ENCODE data around the gene CD200R1L. TPM values are rescaled to one million over a fixed set of nuclear protein-coding genes. Genes with fewer than 3 reads are reported as not detected.

CD200R1L gene
- total and polyA plus RNA-seq, 2 of the 13 experiments (the other 11 are each of a cell fraction or from before 2014, with no cell fraction given), result not detected

GRCh38 chr3:112845772-112846171 is 892 bp downstream of the CD200R1L start:
- TF ChIP-seq TBP (CRISPR knock-in tag; IDR thresholded peaks at IDR 0.05), result no peak
- TF ChIP-seq STAG1 (CRISPR knock-in tag; IDR thresholded peaks at IDR 0.05), result no peak
- no peak for TF ChIP-seq ZNF34 (CRISPR knock-in tag; IDR thresholded peaks at IDR 0.05; ENCODE audit: borderline replicate concordance)
- Histone ChIP-seq H4K20me1 (ENCODE audit: insufficient read depth, low read length) (no peaks in the 10 kb centered on the region), H3K79me2 (ENCODE audit: insufficient read depth, low read length) (no peaks in the 10 kb centered on the region), H3K27ac (ENCODE audit: extremely low read length, insufficient read depth, low read length) (no peak overlapping the region), H3K9me3 (ENCODE audit: low read length) (0 out of 2 replicates have a peak, but pooled peaks cover 2% of the 10 kb centered on the region), H2AFZ (ENCODE audit: low read length) (no peak overlapping the region), H3K9ac (ENCODE audit: insufficient read depth, low read depth, low read length) (no peak overlapping the region), H3K36me3 (replicated peaks in 1 of 2; ENCODE audit: control insufficient read depth in 1 of 2, insufficient read depth in 2 of 2, low read length in 2 of 2) (no peaks in the 10 kb centered on the region), H3K4me3 (replicated peaks in 1 of 3; ENCODE audit: insufficient read depth in 1 of 3, low read depth in 2 of 3, low read length in 3 of 3) (no peak overlapping the region), H3K4me2 (ENCODE audit: low read depth, low read length) (no peak overlapping the region), H3K4me1 (ENCODE audit: insufficient read depth, low read length) (no peaks in the 10 kb centered on the region), H3K27me3 (ENCODE audit: control insufficient read depth in 1 of 2, insufficient read depth in 2 of 2, low read length in 2 of 2) (no peaks in the 10 kb centered on the region)
- in situ Hi-C loops (cut with HindIII; ENCODE audit: extremely low pct_ligation_motif_present, low pct_unique_long_range_greater_than_20kb) (no loop called here), intact Hi-C loops (cut with micrococcal nuclease; ENCODE audit: unreplicated experiment) (no loop called here)
- 3% methylated on average over 1 of the region's 1 CpG for whole genome bisulfite sequencing (ENCODE audit: low lambda C conversion rate)
- FAIRE-seq, result no peak
- ATAC-seq, result no peak
- POLR2A ChIA-PET, result no interaction called here
- no peak for DNase-seq (ENCODE audit: low spot score)
- CTCF ChIA-PET (ENCODE audit: low intra/inter-chr PET ratio, low total read pairs), result no interaction called here
- BruUV-seq (replicated peaks), result no TSS peak

- H3K9ac ChIP-seq (ENCODE audit: insufficient read depth, low read depth, low read length), result no peak overlapping the region
- no peak for ATAC-seq
- no peaks in the 10 kb centered on the region for H3K4me1 ChIP-seq (ENCODE audit: insufficient read depth, low read length)
- no peak overlapping the region for H3K4me3 ChIP-seq (replicated peaks in 1 of 3; ENCODE audit: insufficient read depth in 1 of 3, low read depth in 2 of 3, low read length in 3 of 3)
- H3K27ac ChIP-seq (ENCODE audit: extremely low read length, insufficient read depth, low read length), result no peak overlapping the region
- DNase-seq (ENCODE audit: low spot score), result no peak
- ChIA-PET CTCF (ENCODE audit: low intra/inter-chr PET ratio, low total read pairs) (no interaction called here), POLR2A (no interaction called here)
- no peaks in the 10 kb centered on the region for H3K9me3 ChIP-seq (ENCODE audit: low read length)
- no peak for FAIRE-seq
- WGBS (ENCODE audit: low lambda C conversion rate), result 5% methylated on average over 4 of the region's 4 CpGs
- no peaks in the 10 kb centered on the region for H3K79me2 ChIP-seq (ENCODE audit: insufficient read depth, low read length)
- no peaks in the 10 kb centered on the region for H3K27me3 ChIP-seq (ENCODE audit: control insufficient read depth in 1 of 2, insufficient read depth in 2 of 2, low read length in 2 of 2)
- no peaks in the 10 kb centered on the region for H3K36me3 ChIP-seq (replicated peaks in 1 of 2; ENCODE audit: control insufficient read depth in 1 of 2, insufficient read depth in 2 of 2, low read length in 2 of 2)
- in situ Hi-C loops (cut with HindIII; ENCODE audit: extremely low pct_ligation_motif_present, low pct_unique_long_range_greater_than_20kb), result no loop called here
- intact Hi-C loops (cut with micrococcal nuclease; ENCODE audit: unreplicated experiment), result no loop called here
- no peak overlapping the region for H2AFZ ChIP-seq (ENCODE audit: low read length)
- H3K4me2 ChIP-seq (ENCODE audit: low read depth, low read length), result no peak overlapping the region
- H4K20me1 ChIP-seq (ENCODE audit: insufficient read depth, low read length), result no peaks in the 10 kb centered on the region
- BruUV-seq (replicated peaks), result no TSS peak
- TF ChIP-seq ZNF724P (CRISPR knock-in tag; IDR thresholded peaks at IDR 0.05; ENCODE audit: borderline replicate concordance) (no peak), CREM (IDR thresholded peaks at IDR 0.05) (no peak), CREM (CRISPR knock-in tag; IDR thresholded peaks at IDR 0.05) (no peak), ZFP36L2 (CRISPR knock-in tag; IDR thresholded peaks at IDR 0.05) (no peak), ZEB1 (IDR thresholded peaks at IDR 0.05; ENCODE audit: insufficient replicate concordance, low read depth) (no peak), MED8 (CRISPR knock-in tag; IDR thresholded peaks at IDR 0.05; ENCODE audit: insufficient replicate concordance) (no peak), ONECUT2 (CRISPR knock-in tag; IDR thresholded peaks at IDR 0.05) (no peak), ZNF318 (CRISPR knock-in tag; IDR thresholded peaks at IDR 0.05) (no peak), ZFP37 (CRISPR knock-in tag; IDR thresholded peaks at IDR 0.05; ENCODE audit: borderline replicate concordance) (no peak)
Measured at GRCh38 chr3:112829046-112829445, 17.6 kb downstream of the CD200R1L start.
